Measurements from ENCODE around the gene H1-8. TPM values are rescaled to one million over a fixed set of nuclear protein-coding genes. Genes with fewer than 3 reads are reported as not detected.

Gene H1-8
- total RNA-seq, 6 experiments from 2014 or later, result not detected

DNA sequence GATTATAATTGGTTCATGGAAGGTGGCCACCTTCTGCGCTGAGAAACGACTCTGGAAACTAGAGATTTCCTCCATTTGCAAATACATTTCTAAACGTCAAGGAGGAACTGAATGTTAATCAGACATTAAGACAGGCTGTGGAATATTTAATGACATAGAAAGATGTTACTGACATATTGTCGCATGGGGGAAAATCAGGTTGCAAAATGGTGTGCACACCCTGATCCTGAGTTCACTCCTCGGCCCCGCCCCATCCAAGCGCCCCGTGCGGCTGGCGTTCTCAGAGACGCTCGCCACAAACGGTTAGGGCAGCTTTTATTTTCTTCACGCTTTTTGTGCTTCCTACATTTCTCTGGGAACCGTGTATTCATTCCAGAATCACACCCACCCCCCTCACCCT, 10.7 kb downstream of the H1-8 start:
- Mint-ChIP-seq H3K36me3 (ENCODE audit: low read depth) (peaks cover 16% of the 10 kb centered on the region), H3K9me3 (no peaks in the 10 kb centered on the region), H3K27me3 (ENCODE audit: insufficient read depth) (peaks cover 9% of the 10 kb centered on the region), H3K4me1 (ENCODE audit: low read depth) (peaks cover 51% of the 10 kb centered on the region), H3K27ac (no peak overlapping the region), H3K4me3 (no peak overlapping the region)
- no peak for DNase-seq
- TF ChIP-seq CTCF (IDR thresholded peaks at IDR 0.05), result no peak

DNA sequence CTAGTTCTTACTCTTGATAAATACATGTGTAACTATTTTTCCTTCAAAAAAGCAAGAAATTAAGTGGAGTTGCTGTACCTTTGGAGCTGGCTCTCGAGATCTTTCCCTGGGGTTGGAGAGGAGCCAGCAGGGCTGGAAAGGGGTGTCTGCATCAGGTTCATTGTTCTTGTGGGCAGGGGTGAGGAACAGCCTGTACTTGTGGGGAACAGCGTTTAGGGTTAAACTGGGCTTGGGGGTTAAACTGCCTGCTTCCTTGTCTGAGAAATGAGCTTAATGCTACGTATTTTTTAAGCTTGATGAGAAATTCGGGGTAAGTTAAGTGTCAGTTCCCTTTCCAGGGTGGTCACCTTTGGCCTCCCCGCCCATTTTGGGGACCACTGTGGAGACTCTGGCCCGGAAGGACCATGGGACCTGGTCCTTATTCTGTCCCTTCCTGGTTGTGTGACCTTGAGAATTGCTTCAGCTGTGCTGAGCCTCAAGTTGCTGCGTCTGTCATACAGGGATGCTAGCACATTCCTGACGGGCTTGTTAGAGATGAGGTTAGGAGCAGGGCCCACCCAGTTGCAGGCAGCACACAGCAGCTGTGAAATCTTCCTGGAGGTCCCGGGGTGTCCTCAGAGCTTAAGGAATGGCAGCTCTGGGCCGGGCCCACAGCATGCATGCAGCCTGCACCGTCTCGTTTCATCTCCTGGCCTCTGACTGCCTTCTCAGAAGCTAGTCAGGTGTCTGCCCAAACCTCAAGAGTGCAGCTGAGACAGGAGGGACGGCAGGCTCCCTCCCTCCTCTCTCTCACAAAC, 11.6 kb downstream of the H1-8 start:
- DNase-seq, result no peak
- no peaks in the 10 kb centered on the region for H3K9me3 Mint-ChIP-seq
- peak overlapping the region; percentile 36; the same call in 1 of the 2 replicates for H3K27ac Mint-ChIP-seq
- TF ChIP-seq CTCF (IDR thresholded peaks at IDR 0.05), result no peak
- H3K4me3 Mint-ChIP-seq, result no peak overlapping the region
- H3K27me3 Mint-ChIP-seq (ENCODE audit: insufficient read depth), result peaks cover 9% of the 10 kb centered on the region
- H3K4me1 Mint-ChIP-seq (ENCODE audit: low read depth), result peaks cover 53% of the 10 kb centered on the region
- H3K36me3 Mint-ChIP-seq (ENCODE audit: low read depth), result peaks cover 21% of the 10 kb centered on the region

- H3K4me1 Mint-ChIP-seq (ENCODE audit: low read depth), result peaks cover 53% of the 10 kb centered on the region
- no peak for DNase-seq
- H3K27me3 Mint-ChIP-seq (ENCODE audit: insufficient read depth), result peaks cover 9% of the 10 kb centered on the region
- no peak for TF ChIP-seq CTCF (IDR thresholded peaks at IDR 0.05)
- H3K9me3 Mint-ChIP-seq, result no peaks in the 10 kb centered on the region
- no peak overlapping the region for H3K27ac Mint-ChIP-seq
- H3K4me3 Mint-ChIP-seq, result no peak overlapping the region
- peaks cover 21% of the 10 kb centered on the region for H3K36me3 Mint-ChIP-seq (ENCODE audit: low read depth)
Measured at GRCh38 chr3:129555153-129555550, 12.2 kb downstream of the H1-8 start.

DNA sequence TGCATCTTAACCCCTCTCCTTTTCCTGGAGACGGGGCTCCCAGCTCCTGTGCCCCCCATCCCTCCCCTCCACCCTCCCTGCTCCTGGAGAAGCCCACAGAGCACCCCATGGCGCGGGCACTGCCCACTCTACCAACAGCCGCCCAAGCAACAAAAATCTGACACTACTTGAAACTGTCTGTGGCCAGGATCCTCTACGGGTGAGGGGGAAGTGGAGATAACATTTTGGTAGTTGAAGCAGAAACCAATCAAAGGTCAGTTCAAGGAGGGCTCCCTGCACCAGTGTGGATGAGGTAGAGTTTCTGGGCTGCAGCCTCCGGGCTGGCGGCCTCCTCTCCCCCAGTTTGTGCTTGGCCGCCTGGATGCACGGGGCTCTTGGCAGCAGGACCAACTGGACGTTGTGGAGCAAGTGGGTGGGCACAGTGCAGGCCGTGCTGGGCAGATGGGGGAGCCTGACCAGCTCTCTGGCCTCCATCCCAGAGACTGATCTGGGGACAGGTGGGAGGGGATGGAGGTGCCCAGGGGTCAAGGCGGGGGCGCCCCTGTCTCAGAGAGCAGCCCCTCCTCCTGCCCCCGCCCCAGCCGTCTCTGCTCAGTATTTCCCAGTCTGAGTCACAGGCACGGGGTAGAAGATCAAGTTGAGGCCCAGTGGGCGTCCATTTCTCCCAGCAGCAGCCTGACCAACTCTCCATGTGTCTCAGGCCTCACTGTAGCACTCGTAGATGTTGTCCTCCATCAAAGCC, 12.8 kb downstream of the H1-8 start:
- Mint-ChIP-seq H3K27ac (no peak overlapping the region), H3K27me3 (ENCODE audit: insufficient read depth) (peaks cover 9% of the 10 kb centered on the region), H3K4me3 (no peak overlapping the region), H3K36me3 (ENCODE audit: low read depth) (peaks cover 21% of the 10 kb centered on the region), H3K9me3 (no peaks in the 10 kb centered on the region), H3K4me1 (ENCODE audit: low read depth) (peaks cover 58% of the 10 kb centered on the region)
- no peak for TF ChIP-seq CTCF (IDR thresholded peaks at IDR 0.05)
- DNase-seq, result no peak

DNA sequence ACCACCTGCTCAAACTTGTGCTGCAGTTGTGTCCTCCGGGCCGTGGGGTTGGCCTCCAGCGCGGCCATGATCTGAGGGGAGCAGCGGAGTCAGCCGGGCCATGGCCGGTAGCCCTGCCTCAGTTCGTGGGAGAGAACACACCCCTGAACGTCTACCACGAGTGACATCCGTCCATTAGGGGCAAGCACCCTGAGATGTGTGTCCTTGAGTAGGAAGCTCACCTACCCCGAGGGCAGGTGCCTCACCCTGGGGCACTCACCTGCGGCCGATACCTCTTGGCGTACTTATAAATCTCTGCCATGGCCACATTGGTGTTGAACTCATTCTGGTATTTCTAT, 13.4 kb downstream of the H1-8 start:
- Mint-ChIP-seq H3K27ac (no peak overlapping the region), H3K27me3 (ENCODE audit: insufficient read depth) (peaks cover 9% of the 10 kb centered on the region), H3K9me3 (no peaks in the 10 kb centered on the region), H3K4me3 (no peak overlapping the region), H3K4me1 (ENCODE audit: low read depth) (peaks cover 62% of the 10 kb centered on the region), H3K36me3 (ENCODE audit: low read depth) (peaks cover 21% of the 10 kb centered on the region)
- TF ChIP-seq CTCF (IDR thresholded peaks at IDR 0.05), result no peak
- no peak for DNase-seq
